GM21447 (cell line): ENCODE data around the gene CCDC57.
"Not testable (repeated sequence)": the region's sequence is repeated elsewhere in the genome, so short reads cannot be mapped to it uniquely, and the experiment has no call there.

Source experiments
- ATAC-seq: cut with Tn5 transposase; IDR thresholded peaks from one replicate; pipeline ENCODE4 v1.9.1; 2021; ENCODE audit not compliant: unreplicated experiment

CCDC57 gene

GRCh38 chr17:82225368-82226029 is 12.9 kb upstream of the CCDC57 start:
- no peak for ATAC-seq

- ATAC-seq = no peak
These were observed 12.0 kb upstream of the CCDC57 start for GRCh38 chr17:82224666-82225065.

- no peak for ATAC-seq
These were observed 10.9 kb upstream of the CCDC57 start for GRCh38 chr17:82223517-82223916.

- ATAC-seq = no peak
These were observed 10.2 kb upstream of the CCDC57 start for GRCh38 chr17:82222816-82223215.

GRCh38 chr17:82221341-82221902 is 8.8 kb upstream of the CCDC57 start:
- ATAC-seq = no peak

- ATAC-seq = no peak
These were observed 7.4 kb upstream of the CCDC57 start for GRCh38 chr17:82219753-82220709.

GRCh38 chr17:82219083-82219482 is 6.4 kb upstream of the CCDC57 start:
- no peak for ATAC-seq

GRCh38 chr17:82218349-82219075 is 5.9 kb upstream of the CCDC57 start:
- no peak for ATAC-seq

- no peak for ATAC-seq
These were observed 5.0 kb upstream of the CCDC57 start for GRCh38 chr17:82217530-82218204.

GRCh38 chr17:82217120-82217529 is 4.5 kb upstream of the CCDC57 start:
- no peak for ATAC-seq

- peak; percentile 54 for ATAC-seq
These were observed 3.9 kb upstream of the CCDC57 start for GRCh38 chr17:82216301-82217119.

GRCh38 chr17:82215972-82216300 is 3.3 kb upstream of the CCDC57 start:
- ATAC-seq = no peak

GRCh38 chr17:82215095-82215971 is 2.7 kb upstream of the CCDC57 start:
- no peak for ATAC-seq

GRCh38 chr17:82214012-82214628 is 1.5 kb upstream of the CCDC57 start:
- ATAC-seq = no peak

- ATAC-seq = no peak
These were observed 789 bp upstream of the CCDC57 start for GRCh38 chr17:82213251-82214011.

GRCh38 chr17:82210655-82211054 is 2.0 kb downstream of the CCDC57 start:
- not testable (repeated sequence) for ATAC-seq

- ATAC-seq = no peak
These were observed 6.7 kb downstream of the CCDC57 start for GRCh38 chr17:82205720-82206508.
